H1 (cell line): Measurements from ENCODE around the gene ZNF629. TPM values are rescaled to one million over a fixed set of nuclear protein-coding genes. Genes with fewer than 3 reads are reported as not detected.

Source experiments
- ATF2 ChIP-seq: IDR thresholded peaks from 2 replicates; pipeline ENCODE4 v1.6.1; 2012; ENCODE audit warnings: low read length, inconsistent platforms
- BACH1 ChIP-seq: IDR thresholded peaks from 2 replicates; pipeline ENCODE4 v1.6.1; 2012; ENCODE audit warnings: low read length, improper control_type of control experiment
- CBX5 ChIP-seq: fragments of 300-800, 300-1000 bp; sonication (generic); IDR thresholded peaks from 2 replicates; pipeline ENCODE4 v1.7.1; 2016; ENCODE audit warnings: antibody characterized with exemption, low read length, low read depth
- CEBPB ChIP-seq: IDR thresholded peaks from 2 replicates; pipeline ENCODE4 v1.6.1; 2012; ENCODE audit warnings: low read depth, low read length
- CTBP2 ChIP-seq: IDR thresholded peaks from 2 replicates; pipeline ENCODE4 v1.7.0; 2011; ENCODE audit warnings: borderline replicate concordance, mild to moderate bottlenecking, moderate library complexity, mixed read lengths, low read length; ENCODE audit not compliant: insufficient read depth, insufficient read length
- CTCF ChIP-seq, 3 experiments: IDR thresholded peaks; 1 replicate in 2 of 3; 2 replicates in 1 of 3; pipeline versions ENCODE4 v1.5.1 to v1.6.1; 2011; ENCODE audit warnings: low read length in 3 of 3, mild to moderate bottlenecking in 3 of 3, inconsistent platforms in 2 of 3, low read depth in 1 of 3, moderate library complexity in 1 of 3; ENCODE audit not compliant: insufficient read depth in 1 of 3; ENCODE audit errors: control extremely low read depth in 1 of 3
- E2F6 ChIP-seq: IDR thresholded peaks from 2 replicates; pipeline ENCODE4 v1.6.1; 2012; ENCODE audit warnings: inconsistent platforms
- EP300 ChIP-seq, 2 experiments: IDR thresholded peaks; 1 replicate in 1 of 2; 2 replicates in 1 of 2; pipeline ENCODE4 v1.6.1; 2011 to 2012; ENCODE audit warnings: low read depth in 2 of 2, low read length in 2 of 2, mild to moderate bottlenecking in 2 of 2, borderline replicate concordance in 1 of 2, inconsistent platforms in 1 of 2, moderate library complexity in 1 of 2
- GABPA ChIP-seq: IDR thresholded peaks from 2 replicates; pipeline ENCODE4 v1.6.1; 2011; ENCODE audit warnings: mild to moderate bottlenecking, low read length, moderate library complexity, borderline replicate concordance; ENCODE audit not compliant: insufficient read depth
- GTF2F1 ChIP-seq: IDR thresholded peaks from 2 replicates; pipeline ENCODE4 v1.6.1; 2012; ENCODE audit warnings: low read depth, low read length, improper control_type of control experiment, borderline replicate concordance
- NANOG ChIP-seq: IDR thresholded peaks from 2 replicates; pipeline ENCODE4 v1.6.1; 2011; ENCODE audit warnings: low read length, low read depth, mild to moderate bottlenecking, inconsistent platforms; ENCODE audit not compliant: insufficient read depth, poor library complexity, severe bottlenecking
- PHF8 ChIP-seq: fragments of 200-600 bp; sonication (generic); conservative IDR thresholded peaks from 2 replicates; pipeline ENCODE4 v1.7.1; 2012; ENCODE audit warnings: low read depth, mild to moderate bottlenecking, inconsistent platforms, low read length, moderate library complexity
- POLR2A ChIP-seq, 2 experiments: IDR thresholded peaks; 1 replicate in 1 of 2; 2 replicates in 1 of 2; pipeline ENCODE4 v1.6.1; 2011; ENCODE audit warnings: low read depth in 2 of 2, low read length in 2 of 2, mild to moderate bottlenecking in 2 of 2; ENCODE audit errors: control extremely low read depth in 1 of 2
- RNF2 ChIP-seq: fragments of 200-900, 300-1000 bp; sonication (generic); IDR thresholded peaks from 2 replicates; pipeline ENCODE4 v1.7.1; 2016; ENCODE audit warnings: borderline replicate concordance, low read depth, mild to moderate bottlenecking, antibody characterized with exemption, low read length; ENCODE audit not compliant: poor library complexity, severe bottlenecking; ENCODE audit errors: missing control alignments
- SP1 ChIP-seq: IDR thresholded peaks from 2 replicates; pipeline ENCODE4 v1.6.1; 2011; ENCODE audit warnings: low read depth, low read length
- SRF ChIP-seq: IDR thresholded peaks from 2 replicates; pipeline ENCODE4 v1.6.1; 2011; ENCODE audit warnings: mild to moderate bottlenecking, low read depth, low read length, moderate library complexity
- polyA plus RNA-seq, 7 experiments: library from polyadenylated mRNA; depleted of rRNA in 3 of 7; stranded (reverse) in 5 of 7; unstranded in 2 of 7; fragments of >200 nt in 5 of 7; fragments of 200-250 nt in 2 of 7; gene quantifications; 1 replicate in 5 of 7; 2 replicates in 1 of 7; 4 replicates in 1 of 7; pipeline versions ENCODE4 v1.2.1 to v1.2.3, GENCODE V29; 2011 to 2013; ENCODE audit warnings: missing spikeins in 2 of 7, mixed read lengths in 2 of 7
- total RNA-seq: library from RNA; stranded (reverse); fragmentation: NEBNext Ultra II Directional; extraction: Animal tissue kit (Norgen Biotek cat#: 25700); gene quantifications from 2 replicates; pipeline ENCODE4 v1.2.1, GENCODE V29; 2021
- TF ChIP-seq, protein P1 (sequence below): IDR thresholded peaks from 2 replicates; pipeline ENCODE4 v1.6.1; 2012; ENCODE audit warnings: inconsistent platforms

ZNF629 gene
- total and polyA plus RNA-seq, 2 of the 8 experiments (the other 6 are each of a cell fraction or from before 2014, with no cell fraction given) = 11.0 to 19.5 TPM

DNA sequence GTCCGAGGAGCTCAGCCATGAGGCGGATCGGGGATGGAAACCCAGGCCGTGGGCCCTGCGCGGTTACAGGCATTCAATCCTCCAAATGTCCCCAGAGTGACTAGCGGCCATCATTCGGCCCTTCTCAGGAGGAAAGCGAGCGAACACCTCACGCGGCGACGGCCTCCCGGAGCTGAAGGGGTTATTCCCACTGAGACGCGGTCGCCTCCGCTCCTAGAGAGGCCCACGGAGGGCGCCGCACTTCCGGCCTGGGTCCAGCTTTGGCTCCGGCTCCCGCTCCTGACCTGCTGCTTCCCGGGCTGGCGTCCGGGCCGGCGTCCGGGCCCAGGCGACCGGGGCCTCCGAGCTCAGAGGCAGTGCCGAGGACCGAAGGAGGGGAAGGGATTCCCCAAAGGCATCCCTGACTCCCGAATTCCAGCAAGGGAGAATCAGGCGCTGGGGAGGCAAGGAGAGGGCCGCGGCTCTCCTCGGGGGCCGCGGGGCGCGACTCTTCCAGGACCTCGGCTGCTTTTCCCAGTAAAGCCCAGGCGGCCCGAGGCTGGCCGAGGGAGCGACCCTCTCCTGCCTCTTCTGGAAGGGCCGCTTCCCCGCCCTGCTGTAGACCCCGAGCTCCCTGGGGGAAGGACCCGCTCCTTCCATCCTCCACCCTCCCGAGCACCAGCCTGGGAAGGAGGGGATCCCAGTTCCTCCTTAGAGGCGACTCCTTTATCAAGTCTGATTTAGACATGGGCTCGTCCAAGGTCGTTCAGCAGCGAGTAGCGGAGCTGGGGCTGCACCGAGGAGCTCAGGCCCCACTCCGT is 18.6 kb upstream of the ZNF629 start (continued):
- no peak for TF ChIP-seq CTBP2
- 0 out of 2 replicates have a peak, but pooled peaks have one; percentile 24 for TF ChIP-seq BACH1
- TF ChIP-seq RNF2 = no peak
- TF ChIP-seq NANOG = no peak
- TF ChIP-seq GTF2F1 = no peak
- TF ChIP-seq ATF2 = no peak
- TF ChIP-seq GABPA = peak; percentile 91
- peak; percentile 48; the same call in 1 of the 2 replicates for TF ChIP-seq SP1
- TF ChIP-seq POLR2A (IDR thresholded peaks at IDR 0.05; ENCODE audit: control extremely low read depth in 1 of 2, low read depth in 2 of 2, low read length in 2 of 2) = peak in 1 of 2 experiments; percentile 86; a peak in 2 of 3 replicates
- TF ChIP-seq CTCF (IDR thresholded peaks at IDR 0.05; ENCODE audit: control extremely low read depth in 1 of 3, insufficient read depth in 1 of 3, low read depth in 1 of 3, low read length in 3 of 3) = no peak
- no peak for TF ChIP-seq CBX5
- TF ChIP-seq E2F6 = peak; percentile 42; the same call in 1 of the 2 replicates
- no peak for TF ChIP-seq CEBPB
- TF ChIP-seq, protein P1, sequence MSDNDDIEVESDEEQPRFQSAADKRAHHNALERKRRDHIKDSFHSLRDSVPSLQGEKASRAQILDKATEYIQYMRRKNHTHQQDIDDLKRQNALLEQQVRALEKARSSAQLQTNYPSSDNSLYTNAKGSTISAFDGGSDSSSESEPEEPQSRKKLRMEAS = peak; percentile 63
- no peak; a peak in 1 of 3 replicates for TF ChIP-seq EP300 (IDR thresholded peaks at IDR 0.05; ENCODE audit: borderline replicate concordance in 1 of 2, low read depth in 2 of 2, low read length in 2 of 2)
- TF ChIP-seq PHF8 = peak; percentile 81
- TF ChIP-seq SRF = no peak
